PFSK-1 (cell line): ENCODE results near the gene SSH2.

Source experiments
- FOXP2 ChIP-seq: optimal IDR thresholded peaks from 2 replicates; pipeline ENCODE3; 2011; ENCODE audit warnings: borderline replicate concordance, control low read depth, inconsistent platforms; ENCODE audit not compliant: insufficient read depth; ENCODE audit errors: extremely low read length, extremely low read depth
- POLR2AphosphoS5 ChIP-seq: IDR thresholded peaks from 2 replicates; pipeline ENCODE4 v1.6.1; 2012; ENCODE audit warnings: low read depth, mild to moderate bottlenecking, control low read depth, low read length, moderate library complexity
- REST ChIP-seq, 2 experiments: IDR thresholded peaks; 2 replicates each; pipeline versions ENCODE4 v1.6.1 to v1.8.0; 2011 to 2012; ENCODE audit warnings: low read depth in 2 of 2, low read length in 2 of 2, control low read depth in 1 of 2, inconsistent platforms in 1 of 2, mild to moderate bottlenecking in 1 of 2, moderate library complexity in 1 of 2; ENCODE audit not compliant: insufficient read depth in 1 of 2
- SIN3A ChIP-seq: IDR thresholded peaks from 2 replicates; pipeline ENCODE4 v1.6.1; 2012; ENCODE audit warnings: mild to moderate bottlenecking, low read length, moderate library complexity, borderline replicate concordance; ENCODE audit not compliant: insufficient read depth
- TAF1 ChIP-seq: IDR thresholded peaks from 2 replicates; pipeline ENCODE4 v1.6.1; 2012; ENCODE audit warnings: low read length, control low read depth, borderline replicate concordance; ENCODE audit not compliant: insufficient read depth

SSH2 gene

GRCh38 chr17:29615492-29616299 is 314.3 kb downstream of the SSH2 start:
- TF ChIP-seq FOXP2 (no peak), SIN3A (no peak), REST (IDR thresholded peaks at IDR 0.05; ENCODE audit: insufficient read depth in 1 of 2, low read depth in 2 of 2, low read length in 2 of 2) (no peak)

- no peak for TF ChIP-seq SIN3A
- TF ChIP-seq POLR2AphosphoS5, result no peak
Observed at GRCh38 chr17:29615048-29615385, 315.0 kb downstream of the SSH2 start.

- TF ChIP-seq POLR2AphosphoS5 (no peak), SIN3A (no peak), REST (IDR thresholded peaks at IDR 0.05; ENCODE audit: insufficient read depth in 1 of 2, low read depth in 2 of 2, low read length in 2 of 2) (no peak), TAF1 (no peak), FOXP2 (no peak)
Observed at GRCh38 chr17:29614349-29615047, 315.5 kb downstream of the SSH2 start.

GRCh38 chr17:29613856-29614255 is 316.2 kb downstream of the SSH2 start:
- no peak for TF ChIP-seq TAF1
- no peak for TF ChIP-seq SIN3A
- TF ChIP-seq REST (IDR thresholded peaks at IDR 0.05; ENCODE audit: insufficient read depth in 1 of 2, low read depth in 2 of 2, low read length in 2 of 2), result no peak
- TF ChIP-seq POLR2AphosphoS5, result no peak
- no peak for TF ChIP-seq FOXP2

GRCh38 chr17:29613352-29613837 is 316.6 kb downstream of the SSH2 start:
- TF ChIP-seq TAF1, result no peak
- TF ChIP-seq REST (IDR thresholded peaks at IDR 0.05; ENCODE audit: insufficient read depth in 1 of 2, low read depth in 2 of 2, low read length in 2 of 2), result no peak
